GM12872 (cell line): ENCODE results near the gene TBX2.

ENCODE experiments used
- TF ChIP-seq, protein P1 (sequence below): IDR thresholded peaks from 3 replicates; pipeline ENCODE4 v1.5.1; 2011; ENCODE audit warnings: low read depth, mild to moderate bottlenecking, low read length, moderate library complexity; ENCODE audit not compliant: insufficient read depth

Gene TBX2

DNA sequence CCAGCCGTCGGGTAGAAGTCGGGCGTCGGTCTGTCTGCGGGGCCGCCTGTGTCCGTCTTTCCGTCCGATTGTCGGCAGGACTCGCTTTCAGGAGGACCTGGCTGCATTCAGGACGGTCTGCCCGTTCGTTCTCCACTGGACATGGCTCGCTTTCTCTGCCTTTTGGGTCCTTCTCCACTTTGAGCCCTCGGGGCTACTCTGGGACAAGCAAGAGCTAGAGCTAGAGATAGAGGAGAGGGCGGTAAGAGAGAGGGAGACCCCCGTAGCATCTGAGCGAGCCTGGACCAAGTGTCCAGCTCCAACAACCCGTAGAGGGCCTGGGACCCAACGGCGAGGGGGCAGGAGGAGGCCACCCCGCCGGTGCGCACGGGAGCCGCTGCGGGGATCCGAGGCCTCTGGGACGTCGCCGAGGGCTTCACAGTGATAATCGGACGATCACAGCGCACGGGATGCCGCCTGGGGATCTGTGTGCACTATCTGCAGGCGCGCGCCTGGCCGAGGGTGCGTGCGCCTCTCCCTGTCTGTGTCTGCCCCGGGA is 57.1 kb downstream of the TBX2 start:
- TF ChIP-seq, protein P1, sequence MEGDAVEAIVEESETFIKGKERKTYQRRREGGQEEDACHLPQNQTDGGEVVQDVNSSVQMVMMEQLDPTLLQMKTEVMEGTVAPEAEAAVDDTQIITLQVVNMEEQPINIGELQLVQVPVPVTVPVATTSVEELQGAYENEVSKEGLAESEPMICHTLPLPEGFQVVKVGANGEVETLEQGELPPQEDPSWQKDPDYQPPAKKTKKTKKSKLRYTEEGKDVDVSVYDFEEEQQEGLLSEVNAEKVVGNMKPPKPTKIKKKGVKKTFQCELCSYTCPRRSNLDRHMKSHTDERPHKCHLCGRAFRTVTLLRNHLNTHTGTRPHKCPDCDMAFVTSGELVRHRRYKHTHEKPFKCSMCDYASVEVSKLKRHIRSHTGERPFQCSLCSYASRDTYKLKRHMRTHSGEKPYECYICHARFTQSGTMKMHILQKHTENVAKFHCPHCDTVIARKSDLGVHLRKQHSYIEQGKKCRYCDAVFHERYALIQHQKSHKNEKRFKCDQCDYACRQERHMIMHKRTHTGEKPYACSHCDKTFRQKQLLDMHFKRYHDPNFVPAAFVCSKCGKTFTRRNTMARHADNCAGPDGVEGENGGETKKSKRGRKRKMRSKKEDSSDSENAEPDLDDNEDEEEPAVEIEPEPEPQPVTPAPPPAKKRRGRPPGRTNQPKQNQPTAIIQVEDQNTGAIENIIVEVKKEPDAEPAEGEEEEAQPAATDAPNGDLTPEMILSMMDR = no peak

DNA sequence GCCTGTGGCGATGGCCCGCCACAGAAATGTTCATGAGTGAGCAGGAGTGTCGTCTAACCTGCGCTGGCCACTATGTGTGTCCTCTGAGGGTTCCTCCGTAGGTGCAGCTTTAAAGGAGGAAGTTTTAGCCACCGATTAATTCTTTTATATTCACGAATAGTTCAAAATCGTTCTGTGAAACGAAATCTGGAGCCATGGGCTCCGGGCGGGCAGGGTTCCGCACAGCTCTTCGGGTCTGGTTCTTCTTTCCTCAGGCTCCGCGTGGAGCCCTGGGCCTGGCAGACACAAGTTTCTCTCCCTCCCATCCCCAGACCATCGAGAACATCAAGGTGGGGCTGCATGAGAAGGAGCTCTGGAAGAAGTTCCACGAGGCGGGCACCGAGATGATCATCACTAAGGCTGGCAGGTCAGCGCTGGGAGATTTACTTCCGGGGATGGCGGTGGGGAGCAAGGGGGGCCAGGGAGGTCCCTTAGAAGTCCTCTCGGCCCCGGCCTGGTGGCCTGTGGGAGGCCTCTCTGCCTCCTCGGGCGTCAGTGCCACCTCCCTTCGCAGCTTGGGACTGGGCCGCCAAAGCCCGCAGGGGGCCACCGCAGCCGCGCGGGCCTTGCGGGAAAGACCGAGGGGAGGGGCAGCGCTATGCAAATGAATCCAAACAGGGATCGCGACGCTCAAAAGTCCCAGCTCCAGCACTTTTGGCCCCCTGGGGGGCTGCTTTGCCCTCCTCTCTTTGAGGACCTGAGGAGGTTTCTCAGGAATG is 57.8 kb downstream of the TBX2 start:
- TF ChIP-seq, protein P1 = no peak

DNA sequence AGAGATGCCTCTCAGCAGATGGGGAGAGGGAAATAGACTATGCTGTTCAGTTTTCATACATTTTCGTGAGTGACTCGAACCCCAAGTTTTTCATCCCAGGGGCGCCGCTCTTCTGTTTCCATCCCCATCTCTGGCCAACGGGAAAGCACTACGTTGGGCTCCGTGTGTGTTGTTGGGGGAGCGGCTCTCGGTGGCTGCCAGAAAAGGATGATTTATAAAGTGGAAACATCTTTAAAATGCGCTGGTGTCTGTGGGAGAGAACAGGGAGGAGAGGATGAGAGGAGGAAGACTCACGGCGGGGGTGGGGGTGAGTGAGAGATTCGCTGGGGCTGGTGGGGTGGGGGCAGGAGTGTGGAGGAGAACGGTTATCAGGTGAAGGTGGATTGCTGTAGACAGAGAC is 58.4 kb downstream of the TBX2 start:
- TF ChIP-seq, protein P1 = no peak

DNA sequence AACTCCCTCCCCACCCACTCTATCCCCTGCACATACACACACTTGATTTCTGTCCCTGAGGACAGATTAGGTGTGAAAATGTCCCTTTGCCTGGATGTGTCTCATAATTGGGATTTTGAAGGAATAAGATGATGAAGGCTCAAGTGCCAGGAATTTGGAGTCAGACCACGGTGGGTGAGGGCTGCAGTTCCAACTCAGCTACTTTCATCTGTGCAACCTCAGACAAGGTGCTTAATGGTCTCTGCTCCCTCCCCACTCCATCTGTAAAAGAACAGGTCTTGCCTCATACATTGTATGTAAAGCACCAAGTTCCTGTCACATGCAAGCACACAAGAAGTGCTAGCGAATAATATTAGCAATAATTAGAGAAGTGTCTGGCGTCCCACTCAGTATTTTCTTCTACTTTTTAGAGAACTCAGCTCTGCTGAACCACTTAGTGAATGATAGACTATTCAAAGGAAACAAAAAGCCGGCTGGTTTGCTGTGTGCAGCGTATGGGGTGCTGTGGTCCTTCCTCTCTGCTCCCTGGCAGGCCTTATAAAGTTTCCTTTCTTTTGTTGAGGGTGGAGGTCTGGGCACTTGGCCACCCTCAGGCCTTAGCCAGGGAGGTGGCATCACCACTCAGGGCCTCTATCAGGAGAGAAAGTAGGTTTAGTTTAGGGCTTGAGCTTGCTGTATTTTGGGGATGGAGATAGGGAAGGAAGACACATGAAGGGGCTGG is 58.9 kb downstream of the TBX2 start:
- TF ChIP-seq, protein P1 = no peak
